ENCODE results near the gene CNPY1. TPM values are rescaled to one million over a fixed set of nuclear protein-coding genes. Genes with fewer than 3 reads are reported as not detected.

The CNPY1 gene
- total and polyA plus RNA-seq, 2 of the 8 experiments (the other 6 are each of a cell fraction or from before 2014, with no cell fraction given) = not detected

- H3K36me3 ChIP-seq (ENCODE audit: control insufficient read depth in 2 of 4, insufficient read depth in 4 of 4, low read length in 3 of 4) = no peaks in the 10 kb centered on the region
- no peak overlapping the region for H3K27ac ChIP-seq (ENCODE audit: low read depth, low read length)
- WGBS, 2 experiments (ENCODE audit: extremely low coverage in 1 of 2, insufficient coverage in 1 of 2, insufficient read length in 1 of 2, insufficient replicate concordance in 2 of 2, low coverage in 1 of 2, low lambda C conversion rate in 2 of 2, missing lambda C conversion rate in 1 of 2) = 44% methylated on average over 8 of the region's 8 CpGs; no CpG with 5 or more reads in 1 of the 2 experiments
- no peak overlapping the region for H3K4ac ChIP-seq (replicated peaks; ENCODE audit: insufficient read length, low read depth, low read length)
- no peak overlapping the region; the same call in 1 of the 2 replicates for H2AK5ac ChIP-seq (ENCODE audit: low read depth, low read length)
- H2AFZ ChIP-seq (ENCODE audit: low read length) = no peak overlapping the region
- H2BK5ac ChIP-seq (ENCODE audit: low read depth, low read length) = no peak overlapping the region
- no peak overlapping the region for H4K91ac ChIP-seq (replicated peaks; ENCODE audit: insufficient read length, low read length)
- no peak overlapping the region for H2BK120ac ChIP-seq (replicated peaks; ENCODE audit: low read depth, low read length)
- DNase-seq (ENCODE audit: low read depth in 1 of 2, low spot score in 2 of 2) = no peak
- H3K79me2 ChIP-seq (ENCODE audit: control insufficient read depth in 1 of 2, insufficient read depth in 2 of 2, low read length in 2 of 2) = no peaks in the 10 kb centered on the region
- no peak for FAIRE-seq
- H2BK15ac ChIP-seq (ENCODE audit: low read length) = peak overlapping the region; percentile 97
- no peak overlapping the region; the same call in 1 of the 2 replicates for H2BK12ac ChIP-seq (ENCODE audit: low read depth, low read length)
- H3K23ac ChIP-seq (ENCODE audit: insufficient read length) = no peak overlapping the region
- no peak overlapping the region for H3K9ac ChIP-seq (replicated peaks in 1 of 4; ENCODE audit: extremely low read depth in 1 of 4, low read depth in 3 of 4, low read length in 3 of 4)
- H3K27me3 ChIP-seq (replicated peaks in 1 of 4; ENCODE audit: control insufficient read depth in 3 of 4, extremely low read depth in 1 of 4, insufficient read depth in 3 of 4, low read length in 3 of 4) = peaks cover 98 to 100% (median 100%) of the 10 kb centered on the region in 4 experiments
- no peak overlapping the region for H2BK20ac ChIP-seq (ENCODE audit: low read length)
- no peak overlapping the region for H4K8ac ChIP-seq (ENCODE audit: extremely low read depth, insufficient read depth, low read length)
- H3K23me2 ChIP-seq (ENCODE audit: low read depth, low read length) = peaks cover 4% of the 10 kb centered on the region; the same call in 1 of the 2 replicates
- no peak overlapping the region for H3K4me3 ChIP-seq (ENCODE audit: extremely low read depth in 1 of 4, insufficient read depth in 2 of 4, low read depth in 3 of 4, low read length in 4 of 4)
- POLR2A ChIA-PET (ENCODE audit: partially characterized antibody) = interaction anchor here (1.7 kb wide), 1 partner anchor 21 kb away, joined by 4 read pairs; no protein-coding TSS in a partner anchor
- CTCF ChIA-PET (ENCODE audit: partially characterized antibody) = interaction anchor here (0.5 to 1.8 kb wide), 5 partner anchors 11 to 318 kb away, joined by 3 to 6 read pairs (median 3); no protein-coding TSS in a partner anchor
- H3K14ac ChIP-seq (ENCODE audit: insufficient read length) = no peak overlapping the region
- H3K4me1 ChIP-seq (replicated peaks in 1 of 4; ENCODE audit: control insufficient read depth in 3 of 4, insufficient read depth in 4 of 4, low read length in 3 of 4) = peaks cover 7 to 32% (median 13%) of the 10 kb centered on the region in 4 experiments; a peak in 6 of 7 replicates
- H3K79me1 ChIP-seq (ENCODE audit: low read depth, low read length) = no peaks in the 10 kb centered on the region
- H3K56ac ChIP-seq (replicated peaks; ENCODE audit: insufficient read length, low read depth, low read length) = no peak overlapping the region
- no peaks in the 10 kb centered on the region for H3K9me3 ChIP-seq (ENCODE audit: insufficient read depth in 2 of 2, low read depth in 1 of 2, low read length in 1 of 2)
- no peak overlapping the region for H3K4me2 ChIP-seq (ENCODE audit: insufficient read depth in 1 of 2, low read depth in 2 of 2, low read length in 2 of 2)
- TF ChIP-seq EGR1 (IDR thresholded peaks at IDR 0.05; ENCODE audit: borderline replicate concordance, low read depth, low read length) = no peak
- no peak for TF ChIP-seq RXRA (IDR thresholded peaks at IDR 0.05; ENCODE audit: insufficient read depth, low read depth, low read length)
- TF ChIP-seq NANOG (IDR thresholded peaks at IDR 0.05; ENCODE audit: insufficient read depth, low read depth, low read length, poor library complexity, severe bottlenecking) = no peak
- no peak for TF ChIP-seq TAF7 (optimal IDR thresholded peaks at IDR 0.05; ENCODE audit: borderline replicate concordance, low read depth, low read length)
- peak; percentile 5 for TF ChIP-seq EZH2 (IDR thresholded peaks at IDR 0.05; ENCODE audit: low read depth, low read length, severe bottlenecking)
- no peak overlapping the region for H4K5ac ChIP-seq (ENCODE audit: insufficient read length, low read depth, low read length)
- H4K20me1 ChIP-seq (replicated peaks in 1 of 2; ENCODE audit: control insufficient read depth in 1 of 2, insufficient read depth in 2 of 2, low read length in 2 of 2) = peaks cover 17 to 26% of the 10 kb centered on the region in 2 experiments
- no peak overlapping the region for H3K18ac ChIP-seq (ENCODE audit: extremely low read depth, low read length)
Measured at GRCh38 chr7:155470186-155470487, 76.2 kb downstream of the CNPY1 start.

Measured in H1 (cell line).